Spleen (tissue), 11 donors: ENCODE measurements around the gene EXOSC9. TPM values are rescaled to one million over a fixed set of nuclear protein-coding genes. Genes with fewer than 3 reads are reported as not detected.

Source experiments
- DNase-seq: peaks from one replicate; pipeline ENCODE4 v3.0.0-alpha.2; 2020
- H3K27ac ChIP-seq, 8 donors: fragments of 200-600 bp; sonication (generic) in 7 of 8; 1 replicate in 4 of 8; 2 replicates in 4 of 8; pipeline versions ENCODE4 v1.5.0 to v1.8.0; 2016 to 2021; ENCODE audit warnings: inconsistent platforms in 4 of 8, mild to moderate bottlenecking in 4 of 8, moderate library complexity in 1 of 8
- H3K27me3 ChIP-seq, 7 donors: fragments of 200-600 bp; sonication (generic) in 6 of 7; replicated peaks in 1 of 7; 1 replicate in 4 of 7; 2 replicates in 3 of 7; pipeline versions ENCODE4 v1.5.0 to v1.8.0; 2016 to 2021; ENCODE audit warnings: inconsistent platforms in 3 of 7, mild to moderate bottlenecking in 1 of 7
- H3K36me3 ChIP-seq, 6 donors: fragments of 200-600 bp; sonication (generic) in 5 of 6; 1 replicate in 4 of 6; 2 replicates in 2 of 6; pipeline versions ENCODE4 v1.5.0 to v1.8.0; 2016 to 2021; ENCODE audit warnings: inconsistent platforms in 2 of 6
- H3K4me1 ChIP-seq, 6 donors: fragments of 200-600 bp; sonication (generic) in 5 of 6; 1 replicate in 3 of 6; 2 replicates in 3 of 6; pipeline versions ENCODE4 v1.5.0 to v1.8.0; 2016 to 2021; ENCODE audit warnings: inconsistent platforms in 3 of 6
- H3K4me3 ChIP-seq, 8 donors: fragments of 200-600 bp; sonication (generic) in 7 of 8; 1 replicate in 4 of 8; 2 replicates in 4 of 8; pipeline versions ENCODE4 v1.5.0 to v1.8.0; 2016 to 2021; ENCODE audit warnings: inconsistent platforms in 4 of 8, mild to moderate bottlenecking in 4 of 8, moderate library complexity in 2 of 8
- H3K9me3 ChIP-seq, 8 donors: fragments of 200-600 bp; sonication (generic) in 7 of 8; 1 replicate in 4 of 8; 2 replicates in 4 of 8; pipeline versions ENCODE4 v1.5.0 to v1.8.0; 2016 to 2021; ENCODE audit warnings: inconsistent platforms in 4 of 8
- POLR2A ChIP-seq, 3 donors: fragments of 450-650 bp; IDR thresholded peaks; one replicate each; pipeline ENCODE4 v1.5.1; 2017; ENCODE audit warnings: antibody characterized with exemption in 3 of 3, mild to moderate bottlenecking in 1 of 3
- POLR2AphosphoS5 ChIP-seq, 3 donors: sonication (generic); formaldehyde crosslinking; IDR thresholded peaks; one replicate each; pipeline ENCODE4 v1.5.1; 2017; ENCODE audit warnings: antibody characterized with exemption in 3 of 3
- WGBS, 5 donors: extraction: QIAGEN DNeasy Blood & Tissue Kit in 3 of 5; methylation state at CpG; one replicate each; pipeline versions ENCODE4 v1.1.5 to v1.1.7; 2013 to 2018; 5-methylcytosine and 5-hydroxymethylcytosine counted together
- intact Hi-C: fragments of 100-400 bp; cut with DNase I; formaldehyde crosslinking; loops from one replicate; pipeline ENCODE4 v1.15.0; 2023; ENCODE audit warnings: low total_unique reads
- polyA plus RNA-seq, 3 donors: library from polyadenylated mRNA; stranded (reverse); fragments of 200-250 nt; gene quantifications; one replicate each; pipeline ENCODE4 v1.2.1, GENCODE V29; 2013
- total RNA-seq, 7 donors: library from RNA; depleted of rRNA in 3 of 7; stranded (reverse); fragments of >200 nt in 3 of 7; fragmentation: NEBNext Ultra II Directional in 4 of 7; extraction: Animal tissue kit (Norgen Biotek cat#: 25700) in 4 of 7; gene quantifications; one replicate each; pipeline versions ENCODE4 v1.1.0 to v1.2.1, GENCODE V29; 2016 to 2021
- TF ChIP-seq, protein P1 (sequence below), 11 experiments: fragments of 200-600 bp in 7 of 11; fragments of 450-650 bp in 4 of 11; sonication (generic) in 4 of 11; IDR thresholded peaks in 8 of 11; conservative IDR thresholded peaks in 3 of 11; 1 replicate in 7 of 11; 2 replicates in 4 of 11; pipeline versions ENCODE4 v1.4.0 to v1.8.0; 2016 to 2021; ENCODE audit warnings: antibody characterized with exemption in 11 of 11, inconsistent platforms in 4 of 11, mild to moderate bottlenecking in 1 of 11
- donor health status: healthy with polysubstance abuse.
- donor health status: DM: no; HTN: no; CAD: no; lungs with moderate emphysema.
- donor health status: DM: no; HTN: no; CAD: no.
- donor health status: Bipolar disorder and iron deficiency.
- donor health status: healthy.
- donor health status: DM: no; HTN: no; CAD: no.
- donor health status: DM: yes; HTN: yes; CAD: no.

EXOSC9 gene
- total and polyA plus RNA-seq, 10 donors, result 20.6 to 41.5 (median 24.2) TPM

DNA sequence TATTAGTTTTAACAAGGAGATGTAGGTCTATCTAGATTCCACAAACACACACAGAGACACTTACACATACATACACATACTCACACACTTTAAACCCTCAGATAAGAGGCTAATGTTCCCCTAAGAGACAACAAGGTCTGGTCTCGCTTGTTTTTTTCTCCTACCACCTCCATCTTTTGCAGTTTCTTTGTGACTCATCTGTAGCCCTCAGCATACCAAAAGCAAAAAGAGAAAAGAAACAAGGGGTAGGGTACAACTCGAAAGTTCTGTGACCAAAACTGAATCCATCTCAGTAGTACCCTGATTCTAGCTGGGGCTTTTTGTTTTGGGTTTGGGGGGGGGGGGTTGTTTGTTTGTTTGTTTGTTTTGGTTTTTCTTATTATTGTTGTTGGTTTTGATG is 12.2 kb upstream of the EXOSC9 start:
- H3K9me3 ChIP-seq, result peaks cover 0 to 11% (median 6%) of the 10 kb centered on the region in 8 donors
- H3K4me1 ChIP-seq, result no peaks in the 10 kb centered on the region
- H3K27ac ChIP-seq, result no peak overlapping the region
- 66 to 85% (median 74%) methylated on average over 2 of the region's 2 CpGs for WGBS, 5 donors
- DNase-seq, result no peak
- H3K4me3 ChIP-seq, result no peak overlapping the region
- H3K27me3 ChIP-seq, result peaks cover 0 to 31% (median 0%) of the 10 kb centered on the region in 7 donors
- intact Hi-C loops, result no loop called here
- TF ChIP-seq POLR2AphosphoS5 (IDR thresholded peaks at IDR 0.05) (no peak), POLR2A (IDR thresholded peaks at IDR 0.05) (no peak)
- TF ChIP-seq, protein P1, sequence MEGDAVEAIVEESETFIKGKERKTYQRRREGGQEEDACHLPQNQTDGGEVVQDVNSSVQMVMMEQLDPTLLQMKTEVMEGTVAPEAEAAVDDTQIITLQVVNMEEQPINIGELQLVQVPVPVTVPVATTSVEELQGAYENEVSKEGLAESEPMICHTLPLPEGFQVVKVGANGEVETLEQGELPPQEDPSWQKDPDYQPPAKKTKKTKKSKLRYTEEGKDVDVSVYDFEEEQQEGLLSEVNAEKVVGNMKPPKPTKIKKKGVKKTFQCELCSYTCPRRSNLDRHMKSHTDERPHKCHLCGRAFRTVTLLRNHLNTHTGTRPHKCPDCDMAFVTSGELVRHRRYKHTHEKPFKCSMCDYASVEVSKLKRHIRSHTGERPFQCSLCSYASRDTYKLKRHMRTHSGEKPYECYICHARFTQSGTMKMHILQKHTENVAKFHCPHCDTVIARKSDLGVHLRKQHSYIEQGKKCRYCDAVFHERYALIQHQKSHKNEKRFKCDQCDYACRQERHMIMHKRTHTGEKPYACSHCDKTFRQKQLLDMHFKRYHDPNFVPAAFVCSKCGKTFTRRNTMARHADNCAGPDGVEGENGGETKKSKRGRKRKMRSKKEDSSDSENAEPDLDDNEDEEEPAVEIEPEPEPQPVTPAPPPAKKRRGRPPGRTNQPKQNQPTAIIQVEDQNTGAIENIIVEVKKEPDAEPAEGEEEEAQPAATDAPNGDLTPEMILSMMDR (IDR thresholded peaks at IDR 0.05 in 8 of 11, conservative IDR thresholded peaks at IDR 0.05 in 3 of 11), result no peak
- H3K36me3 ChIP-seq, result no peaks in the 10 kb centered on the region

DNA sequence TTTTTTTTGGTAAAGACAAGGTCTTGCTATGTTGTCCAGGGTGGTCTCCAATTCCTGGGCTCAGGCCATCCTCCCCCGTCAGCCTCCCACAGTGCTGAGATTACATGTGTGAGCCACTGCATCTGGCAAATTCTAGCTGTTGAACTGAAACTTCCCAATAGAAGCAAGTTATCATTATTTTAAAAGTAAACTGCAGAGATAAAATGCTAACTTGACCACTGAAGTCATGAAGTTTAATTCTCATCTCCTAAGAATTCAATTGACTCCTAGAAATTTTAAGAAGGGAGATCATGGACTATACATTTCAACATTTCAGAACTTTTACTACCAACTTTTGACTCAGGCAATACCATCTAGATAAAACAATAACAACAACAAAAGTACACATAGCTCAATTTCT is 11.7 kb upstream of the EXOSC9 start:
- TF ChIP-seq, protein P1 (IDR thresholded peaks at IDR 0.05 in 8 of 11, conservative IDR thresholded peaks at IDR 0.05 in 3 of 11), result no peak
- TF ChIP-seq POLR2AphosphoS5 (IDR thresholded peaks at IDR 0.05) (no peak), POLR2A (IDR thresholded peaks at IDR 0.05) (no peak)
- intact Hi-C loops, result no loop called here
- WGBS, 5 donors, result 75 to 88% (median 83%) methylated on average over 1 of the region's 1 CpG

DNA sequence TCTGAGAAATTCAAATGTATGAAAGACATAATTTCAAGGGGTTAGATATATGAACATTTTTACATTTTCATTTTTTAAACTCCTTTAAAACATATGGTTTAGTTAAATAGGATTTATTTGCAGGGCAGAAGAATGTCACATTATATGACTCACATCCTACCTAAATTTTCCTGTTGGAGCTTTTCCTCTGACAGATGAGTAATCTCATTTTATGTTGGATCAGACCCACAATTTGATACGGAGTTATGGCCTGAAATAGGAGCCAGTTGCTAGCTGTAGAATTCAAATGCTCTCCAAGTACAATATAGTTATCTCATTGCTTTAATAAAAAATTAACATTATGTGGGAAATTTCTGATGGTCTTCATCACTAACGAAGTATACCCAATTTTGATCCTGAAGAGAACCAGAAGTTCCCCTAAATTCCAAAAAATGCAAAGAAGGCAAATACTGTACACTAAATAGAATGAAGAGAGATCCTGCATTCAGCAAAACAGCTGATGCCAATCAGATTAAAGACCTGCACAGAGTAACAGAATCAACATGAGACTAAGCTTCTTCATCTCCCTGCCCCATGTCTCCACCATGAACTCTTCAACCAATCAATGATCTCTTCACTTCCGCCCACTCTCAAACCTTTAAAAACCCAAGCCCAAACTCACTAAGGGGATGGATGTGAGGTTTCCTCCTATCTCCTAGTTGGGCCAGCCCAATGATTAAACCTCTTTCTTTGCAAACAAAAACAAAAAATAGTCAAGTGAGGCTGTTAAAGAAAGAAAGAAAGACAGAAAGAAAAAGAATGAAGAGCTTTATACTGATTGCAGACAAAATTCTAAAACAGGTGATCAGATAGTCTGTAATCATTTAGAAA is 10.9 kb upstream of the EXOSC9 start:
- no peaks in the 10 kb centered on the region for H3K36me3 ChIP-seq
- TF ChIP-seq POLR2AphosphoS5 (IDR thresholded peaks at IDR 0.05) (no peak), POLR2A (IDR thresholded peaks at IDR 0.05) (no peak)
- TF ChIP-seq, protein P1 (IDR thresholded peaks at IDR 0.05 in 8 of 11, conservative IDR thresholded peaks at IDR 0.05 in 3 of 11), result no peak
- peaks cover 0 to 23% (median 0%) of the 10 kb centered on the region in 7 donors for H3K27me3 ChIP-seq
- no peak for DNase-seq
- no peak overlapping the region for H3K27ac ChIP-seq
- intact Hi-C loops, result no loop called here
- H3K4me3 ChIP-seq, result no peak overlapping the region
- H3K9me3 ChIP-seq, result no peaks in the 10 kb centered on the region
- peaks cover 0 to 6% (median 0%) of the 10 kb centered on the region in 6 donors for H3K4me1 ChIP-seq
- 73 to 81% (median 77%) methylated on average over 3 of the region's 3 CpGs for WGBS, 5 donors

More for the DNA sequence above, 11.7 kb upstream of the EXOSC9 start:
- no peak overlapping the region for H3K27ac ChIP-seq
- peaks cover 0 to 5% (median 1%) of the 10 kb centered on the region in 8 donors for H3K9me3 ChIP-seq
- H3K4me3 ChIP-seq, result no peak overlapping the region
- no peaks in the 10 kb centered on the region for H3K4me1 ChIP-seq
- peaks cover 0 to 30% (median 0%) of the 10 kb centered on the region in 7 donors for H3K27me3 ChIP-seq
- DNase-seq, result no peak
- no peaks in the 10 kb centered on the region for H3K36me3 ChIP-seq

DNA sequence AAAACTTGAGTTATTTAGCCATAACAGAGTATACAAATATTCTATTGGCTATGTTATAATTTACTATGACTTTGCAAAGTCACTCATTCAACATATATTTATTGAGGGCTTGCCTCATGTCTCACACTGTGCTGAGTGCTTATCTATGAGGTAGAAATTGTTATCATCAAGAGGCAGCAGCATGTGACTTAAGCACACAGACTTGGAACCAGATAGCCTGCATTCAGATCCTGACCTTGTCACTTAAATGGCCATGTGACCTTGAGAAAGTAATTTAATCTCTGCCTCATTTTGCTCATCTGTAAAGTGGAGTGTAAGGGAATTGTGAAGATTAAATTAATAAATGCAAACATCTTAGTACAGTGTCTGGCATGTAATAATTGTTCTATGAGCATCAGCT is 10.1 kb upstream of the EXOSC9 start:
- Histone ChIP-seq H3K9me3 (no peaks in the 10 kb centered on the region), H3K27ac (no peak overlapping the region), H3K4me3 (no peak overlapping the region), H3K4me1 (peaks cover 0 to 10% (median 0%) of the 10 kb centered on the region in 6 donors), H3K36me3 (no peaks in the 10 kb centered on the region), H3K27me3 (peaks cover 0 to 18% (median 0%) of the 10 kb centered on the region in 7 donors)
- TF ChIP-seq POLR2A (IDR thresholded peaks at IDR 0.05), result no peak
- no peak for TF ChIP-seq POLR2AphosphoS5 (IDR thresholded peaks at IDR 0.05)
- TF ChIP-seq, protein P1 (IDR thresholded peaks at IDR 0.05 in 8 of 11, conservative IDR thresholded peaks at IDR 0.05 in 3 of 11), result no peak
- no peak for DNase-seq
- intact Hi-C loops, result no loop called here
